Mucosa of stomach (tissue), 1 donor: ENCODE data around the gene TM2D3.
"Not testable (repeated sequence)": the region's sequence is repeated elsewhere in the genome, so short reads cannot be mapped to it uniquely, and the experiment has no call there.

Experiments used
- H3K27me3 ChIP-seq: one replicate; pipeline ENCODE4 v1.7.0; 2013; ENCODE audit warnings: mild to moderate bottlenecking, low read length; ENCODE audit not compliant: control insufficient read depth, insufficient read depth
- H3K36me3 ChIP-seq: one replicate; pipeline ENCODE4 v1.7.0; 2013; ENCODE audit warnings: low read length; ENCODE audit not compliant: control insufficient read depth, insufficient read depth
- H3K4me1 ChIP-seq: one replicate; pipeline ENCODE4 v1.7.0; 2013; ENCODE audit warnings: mild to moderate bottlenecking, low read length; ENCODE audit not compliant: control insufficient read depth, insufficient read depth
- H3K4me3 ChIP-seq: one replicate; pipeline ENCODE4 v1.7.0; 2013; ENCODE audit warnings: low read length
- H3K9ac ChIP-seq: one replicate; pipeline ENCODE4 v1.7.0; 2013; ENCODE audit warnings: mild to moderate bottlenecking, low read length, moderate library complexity
- H3K9me3 ChIP-seq: one replicate; pipeline ENCODE4 v1.7.0; 2013; ENCODE audit warnings: mild to moderate bottlenecking, low read length, moderate library complexity; ENCODE audit not compliant: control insufficient read depth
- donor health status: Pancreatic carcinoma.

The TM2D3 gene

GRCh38 chr15:101637516-101637915 lies 14.7 kb downstream of the TM2D3 start:
- Histone ChIP-seq H3K4me1 (no peaks in the 10 kb centered on the region), H3K36me3 (no peaks in the 10 kb centered on the region), H3K9ac (no peak overlapping the region), H3K9me3 (no peaks in the 10 kb centered on the region), H3K4me3 (no peak overlapping the region), H3K27me3 (no peaks in the 10 kb centered on the region)

GRCh38 chr15:101637038-101637437 lies 15.1 kb downstream of the TM2D3 start:
- H3K4me1 ChIP-seq = no peaks in the 10 kb centered on the region
- H3K4me3 ChIP-seq = no peak overlapping the region
- H3K27me3 ChIP-seq = no peaks in the 10 kb centered on the region
- H3K9ac ChIP-seq = no peak overlapping the region
- H3K36me3 ChIP-seq = no peaks in the 10 kb centered on the region
- H3K9me3 ChIP-seq = no peaks in the 10 kb centered on the region

DNA sequence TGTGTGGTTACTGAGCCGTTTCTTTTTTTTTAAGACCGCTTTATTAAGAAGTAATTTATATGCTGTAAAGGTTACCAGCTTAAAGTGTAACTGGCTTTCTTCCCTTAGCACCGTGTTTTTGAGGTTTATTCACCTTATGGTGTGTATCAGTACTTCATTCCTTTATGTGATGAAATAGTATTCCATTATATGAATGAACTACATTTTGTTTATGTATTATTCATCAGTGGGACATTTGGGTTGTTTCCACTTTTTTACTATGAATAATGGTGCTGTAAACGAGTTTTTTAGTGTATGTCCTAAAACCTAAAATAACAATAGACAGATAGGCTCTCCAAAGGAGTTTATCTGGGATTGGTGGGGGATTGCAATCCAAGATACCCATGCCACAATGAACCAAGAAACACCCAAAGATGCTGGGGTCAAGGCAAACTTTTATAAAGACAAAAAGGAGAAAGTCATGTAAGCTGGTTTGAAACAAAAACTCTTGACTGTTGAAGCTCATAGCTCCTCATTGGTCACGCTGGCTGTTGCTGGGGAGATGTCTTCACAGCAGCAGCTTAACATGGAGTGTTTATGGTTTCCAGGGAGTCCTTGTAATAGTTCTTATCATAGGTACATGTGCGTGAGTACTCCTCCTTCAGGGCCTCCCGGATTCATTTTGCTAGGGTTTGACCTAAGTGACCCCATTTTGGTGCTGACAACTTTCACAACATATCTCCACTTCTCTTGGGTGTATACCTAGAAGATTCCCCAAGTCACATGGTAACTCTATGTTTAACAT lies 16.0 kb downstream of the TM2D3 start:
- Histone ChIP-seq H3K9me3 (no peaks in the 10 kb centered on the region), H3K36me3 (no peaks in the 10 kb centered on the region), H3K27me3 (no peaks in the 10 kb centered on the region), H3K4me3 (no peak overlapping the region), H3K9ac (no peak overlapping the region), H3K4me1 (no peaks in the 10 kb centered on the region)

DNA sequence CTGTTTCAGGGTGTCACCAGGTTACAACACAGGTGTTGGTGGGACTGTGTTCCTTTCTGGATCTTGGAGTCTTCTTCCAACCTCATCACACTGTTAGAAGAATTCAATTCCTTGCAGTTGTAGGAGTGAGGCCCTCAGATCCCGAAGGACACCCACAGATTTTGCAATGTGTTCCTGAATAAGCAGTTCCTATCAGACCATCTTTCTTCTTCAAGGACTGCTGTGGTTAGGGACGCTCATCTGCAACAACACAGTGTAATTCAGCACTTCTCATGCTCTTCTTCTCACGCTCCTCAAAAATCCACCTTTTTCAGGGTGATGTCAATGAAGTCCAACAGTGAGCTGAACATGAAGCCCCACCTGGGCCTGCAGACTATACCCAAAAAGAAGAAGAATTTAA lies 18.8 kb downstream of the TM2D3 start:
- no peak overlapping the region for H3K4me3 ChIP-seq
- H3K36me3 ChIP-seq = no peaks in the 10 kb centered on the region
- H3K27me3 ChIP-seq = no peaks in the 10 kb centered on the region
- H3K4me1 ChIP-seq = no peaks in the 10 kb centered on the region
- no peak overlapping the region for H3K9ac ChIP-seq
- no peaks in the 10 kb centered on the region for H3K9me3 ChIP-seq

- not testable (repeated sequence) for H3K27me3 ChIP-seq, H3K4me1 ChIP-seq, H3K9ac ChIP-seq, H3K36me3 ChIP-seq, H3K9me3 ChIP-seq, H3K4me3 ChIP-seq
Measured at GRCh38 chr15:101626729-101627128, 25.5 kb downstream of the TM2D3 start.

- no peaks in the 10 kb centered on the region for H3K27me3 ChIP-seq
- no peaks in the 10 kb centered on the region for H3K9me3 ChIP-seq
- no peak overlapping the region for H3K9ac ChIP-seq
- no peaks in the 10 kb centered on the region for H3K36me3 ChIP-seq
- H3K4me3 ChIP-seq = no peak overlapping the region
- no peaks in the 10 kb centered on the region for H3K4me1 ChIP-seq
Measured at GRCh38 chr15:101625980-101626379, 26.2 kb downstream of the TM2D3 start.

GRCh38 chr15:101625184-101625583 lies 27.0 kb downstream of the TM2D3 start:
- no peaks in the 10 kb centered on the region for H3K27me3 ChIP-seq
- H3K4me3 ChIP-seq = no peak overlapping the region
- no peaks in the 10 kb centered on the region for H3K4me1 ChIP-seq
- no peaks in the 10 kb centered on the region for H3K9me3 ChIP-seq
- no peaks in the 10 kb centered on the region for H3K36me3 ChIP-seq
- H3K9ac ChIP-seq = no peak overlapping the region

- H3K36me3 ChIP-seq = no peaks in the 10 kb centered on the region
- no peak overlapping the region for H3K4me3 ChIP-seq
- H3K4me1 ChIP-seq = no peaks in the 10 kb centered on the region
- H3K27me3 ChIP-seq = no peaks in the 10 kb centered on the region
- no peak overlapping the region for H3K9ac ChIP-seq
- no peaks in the 10 kb centered on the region for H3K9me3 ChIP-seq
Measured at GRCh38 chr15:101623367-101624304, 28.5 kb downstream of the TM2D3 start.

GRCh38 chr15:101621961-101622360 lies 30.2 kb downstream of the TM2D3 start:
- no peak overlapping the region for H3K9ac ChIP-seq
- no peaks in the 10 kb centered on the region for H3K27me3 ChIP-seq
- H3K4me1 ChIP-seq = no peaks in the 10 kb centered on the region
- H3K9me3 ChIP-seq = no peaks in the 10 kb centered on the region
- no peaks in the 10 kb centered on the region for H3K36me3 ChIP-seq
- H3K4me3 ChIP-seq = no peak overlapping the region

DNA sequence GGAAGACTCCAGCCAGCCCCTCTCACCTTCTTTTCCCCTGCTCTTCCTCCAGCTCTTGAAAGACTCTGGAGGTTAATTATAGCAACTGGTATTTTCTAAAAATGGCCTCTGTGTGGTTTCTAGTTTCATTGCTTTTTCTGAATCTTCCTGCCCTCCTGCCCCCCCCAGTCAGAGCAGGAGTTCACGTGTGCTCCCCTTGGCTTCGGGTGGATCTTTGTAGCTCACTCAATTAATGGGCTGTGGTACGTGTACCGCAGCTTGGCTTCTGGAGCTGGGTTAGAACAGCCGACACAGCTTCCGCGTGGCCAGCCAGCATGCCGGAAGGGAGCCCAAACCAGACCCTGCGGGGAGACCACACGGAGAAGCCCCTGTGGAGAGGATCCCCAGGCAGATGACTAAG lies 31.5 kb downstream of the TM2D3 start:
- peaks cover 9% of the 10 kb centered on the region for H3K4me1 ChIP-seq

DNA sequence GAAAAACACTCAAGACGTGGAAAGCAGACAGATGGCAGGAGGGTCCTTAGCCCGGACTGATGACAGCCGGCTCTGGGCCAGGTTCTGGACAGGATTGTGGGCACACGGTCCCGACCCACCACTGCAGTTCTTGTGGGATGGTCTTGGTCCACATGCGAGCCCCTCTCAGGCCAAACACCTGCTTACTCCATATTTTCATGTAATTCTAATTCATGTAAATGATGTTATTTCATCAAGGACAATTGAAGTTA lies 32.6 kb downstream of the TM2D3 start:
- Histone ChIP-seq H3K27me3 (peaks cover 3% of the 10 kb centered on the region), H3K9me3 (no peaks in the 10 kb centered on the region), H3K4me1 (peaks cover 11% of the 10 kb centered on the region), H3K9ac (no peak overlapping the region), H3K4me3 (no peak overlapping the region), H3K36me3 (no peaks in the 10 kb centered on the region)

More for the DNA sequence above, 31.5 kb downstream of the TM2D3 start:
- H3K9me3 ChIP-seq = no peaks in the 10 kb centered on the region
- no peaks in the 10 kb centered on the region for H3K27me3 ChIP-seq
- no peak overlapping the region for H3K9ac ChIP-seq
- no peaks in the 10 kb centered on the region for H3K36me3 ChIP-seq
- H3K4me3 ChIP-seq = no peak overlapping the region

- Histone ChIP-seq H3K9ac (no peak overlapping the region), H3K27me3 (peaks cover 3% of the 10 kb centered on the region), H3K36me3 (no peaks in the 10 kb centered on the region), H3K9me3 (no peaks in the 10 kb centered on the region), H3K4me3 (no peak overlapping the region), H3K4me1 (peaks cover 11% of the 10 kb centered on the region)
Measured at GRCh38 chr15:101618851-101619614, 33.1 kb downstream of the TM2D3 start.
